CD14-positive monocyte (primary cell): Measurements from ENCODE around the gene SPANXN5. TPM values are rescaled to one million over a fixed set of nuclear protein-coding genes. Genes with fewer than 3 reads are reported as not detected.

Experiments used
- DNase-seq, 3 donors: peaks; one replicate each; pipeline ENCODE4 v3.0.0-alpha.2; 2011 to 2022
- H2AFZ ChIP-seq: 2 replicates; pipeline ENCODE4 v1.6.0; 2012; ENCODE audit warnings: mild to moderate bottlenecking, low read depth, low read length, inconsistent platforms; ENCODE audit not compliant: insufficient read depth, poor library complexity, severe bottlenecking
- H3K27ac ChIP-seq, 2 donors: 1 replicate in 1 of 2; 2 replicates in 1 of 2; pipeline ENCODE4 v1.5.1; 2012 to 2013; ENCODE audit warnings: low read length in 2 of 2, control low read depth in 1 of 2, inconsistent platforms in 1 of 2, low read depth in 1 of 2, mild to moderate bottlenecking in 1 of 2
- H3K27me3 ChIP-seq, 2 donors: one replicate each; pipeline versions ENCODE4 v1.6.0 to v1.6.1; 2011 to 2013; ENCODE audit warnings: low read length in 2 of 2; ENCODE audit not compliant: control insufficient read depth in 2 of 2, insufficient read depth in 2 of 2
- H3K36me3 ChIP-seq, 2 donors: replicated peaks in 1 of 2; 1 replicate in 1 of 2; 2 replicates in 1 of 2; pipeline versions ENCODE4 v1.5.1 to v1.6.1; 2012 to 2013; ENCODE audit warnings: low read length in 2 of 2, control low read depth in 1 of 2, inconsistent platforms in 1 of 2, mild to moderate bottlenecking in 1 of 2; ENCODE audit not compliant: insufficient read depth in 2 of 2, control insufficient read depth in 1 of 2
- H3K4me1 ChIP-seq, 2 donors: 1 replicate in 1 of 2; 2 replicates in 1 of 2; pipeline versions ENCODE4 v1.5.1 to v1.6.1; 2012 to 2013; ENCODE audit warnings: low read length in 2 of 2, control low read depth in 1 of 2, inconsistent platforms in 1 of 2, mild to moderate bottlenecking in 1 of 2, moderate library complexity in 1 of 2; ENCODE audit not compliant: insufficient read depth in 2 of 2, control insufficient read depth in 1 of 2
- H3K4me2 ChIP-seq: replicated peaks from 2 replicates; pipeline ENCODE3; 2012; ENCODE audit warnings: low read length, moderate library complexity, mild to moderate bottlenecking; ENCODE audit not compliant: poor library complexity, severe bottlenecking; ENCODE audit errors: extremely low read depth
- H3K4me3 ChIP-seq, 3 experiments: fragments of 200-600 bp in 1 of 3; sonication (generic) in 1 of 3; replicated peaks in 1 of 3; 1 replicate in 2 of 3; 2 replicates in 1 of 3; pipeline ENCODE4 v1.5.1; 2011 to 2013; ENCODE audit warnings: low read length in 3 of 3, mild to moderate bottlenecking in 3 of 3, control low read depth in 2 of 3, low read depth in 2 of 3, inconsistent platforms in 1 of 3, moderate library complexity in 1 of 3
- H3K79me2 ChIP-seq: 2 replicates; pipeline ENCODE4 v1.6.0; 2012; ENCODE audit warnings: mild to moderate bottlenecking, control low read depth, inconsistent platforms, low read length, moderate library complexity; ENCODE audit not compliant: insufficient read depth
- H3K9ac ChIP-seq: 2 replicates; pipeline ENCODE4 v1.6.0; 2017; ENCODE audit warnings: low read length, mild to moderate bottlenecking; ENCODE audit not compliant: insufficient read depth, poor library complexity, severe bottlenecking
- H3K9me3 ChIP-seq, 2 donors: replicated peaks in 1 of 2; 1 replicate in 1 of 2; 2 replicates in 1 of 2; pipeline versions ENCODE4 v1.5.1 to v1.6.1; 2012 to 2013; ENCODE audit warnings: low read length in 2 of 2, control low read depth in 1 of 2; ENCODE audit not compliant: control insufficient read depth in 1 of 2, insufficient read depth in 1 of 2
- H4K20me1 ChIP-seq: 2 replicates; pipeline ENCODE4 v1.6.0; 2012; ENCODE audit warnings: mild to moderate bottlenecking, low read length, control low read depth, moderate library complexity; ENCODE audit not compliant: insufficient read depth
- H3K27ac Mint-ChIP-seq, 7 donors: one replicate each; pipeline ENCODE4 v1.8.0; 2020; ENCODE audit warnings: mild to moderate bottlenecking in 7 of 7, mixed read lengths in 7 of 7, moderate library complexity in 6 of 7, inconsistent platforms in 2 of 7
- H3K27me3 Mint-ChIP-seq, 3 donors: one replicate each; pipeline ENCODE4 v1.8.0; 2021 to 2022; ENCODE audit warnings: low read depth in 3 of 3, mild to moderate bottlenecking in 3 of 3, mixed read lengths in 3 of 3, moderate library complexity in 3 of 3, inconsistent platforms in 1 of 3
- H3K36me3 Mint-ChIP-seq, 2 donors: one replicate each; pipeline ENCODE4 v1.8.0; 2020; ENCODE audit warnings: mixed read lengths in 2 of 2, inconsistent platforms in 1 of 2, mild to moderate bottlenecking in 1 of 2
- H3K4me1 Mint-ChIP-seq: one replicate; pipeline ENCODE4 v1.8.0; 2020; ENCODE audit warnings: mild to moderate bottlenecking, mixed read lengths
- H3K4me3 Mint-ChIP-seq, 2 donors: one replicate each; pipeline ENCODE4 v1.8.0; 2020; ENCODE audit warnings: mild to moderate bottlenecking in 2 of 2, mixed read lengths in 2 of 2, moderate library complexity in 1 of 2
- H3K9me3 Mint-ChIP-seq, 7 donors: one replicate each; pipeline ENCODE4 v1.8.0; 2020 to 2022; ENCODE audit warnings: mixed read lengths in 7 of 7, mild to moderate bottlenecking in 6 of 7, moderate library complexity in 6 of 7, inconsistent platforms in 2 of 7
- WGBS: methylation state at CpG from one replicate; pipeline ENCODE4 v1.1.5; 2013; ENCODE audit warnings: missing lambda C conversion rate; ENCODE audit not compliant: insufficient coverage; 5-methylcytosine and 5-hydroxymethylcytosine counted together
- intact Hi-C, 2 donors: fragments of 100-400 bp; cut with micrococcal nuclease; formaldehyde crosslinking; loops; one replicate each; pipeline versions ENCODE4 v1.15.0 to v1.15.1; 2023
- polyA plus RNA-seq, 3 donors: library from polyadenylated mRNA; depleted of rRNA in 1 of 3; unstranded in 2 of 3; stranded (reverse) in 1 of 3; fragments of 300-500 nt in 2 of 3; fragments of >200 nt in 1 of 3; fragmentation: Illumina TruSeq in 2 of 3; gene quantifications; 1 replicate in 2 of 3; 2 replicates in 1 of 3; pipeline ENCODE4 v1.2.3, GENCODE V29; 2012 to 2021
- TF ChIP-seq, protein P1 (sequence below): fragments of 200-600 bp; IDR thresholded peaks from one replicate; pipeline ENCODE4 v1.8.0; 2022; ENCODE audit warnings: antibody characterized with exemption, mild to moderate bottlenecking

The SPANXN5 gene
- polyA plus RNA-seq, 3 donors = not detected

DNA sequence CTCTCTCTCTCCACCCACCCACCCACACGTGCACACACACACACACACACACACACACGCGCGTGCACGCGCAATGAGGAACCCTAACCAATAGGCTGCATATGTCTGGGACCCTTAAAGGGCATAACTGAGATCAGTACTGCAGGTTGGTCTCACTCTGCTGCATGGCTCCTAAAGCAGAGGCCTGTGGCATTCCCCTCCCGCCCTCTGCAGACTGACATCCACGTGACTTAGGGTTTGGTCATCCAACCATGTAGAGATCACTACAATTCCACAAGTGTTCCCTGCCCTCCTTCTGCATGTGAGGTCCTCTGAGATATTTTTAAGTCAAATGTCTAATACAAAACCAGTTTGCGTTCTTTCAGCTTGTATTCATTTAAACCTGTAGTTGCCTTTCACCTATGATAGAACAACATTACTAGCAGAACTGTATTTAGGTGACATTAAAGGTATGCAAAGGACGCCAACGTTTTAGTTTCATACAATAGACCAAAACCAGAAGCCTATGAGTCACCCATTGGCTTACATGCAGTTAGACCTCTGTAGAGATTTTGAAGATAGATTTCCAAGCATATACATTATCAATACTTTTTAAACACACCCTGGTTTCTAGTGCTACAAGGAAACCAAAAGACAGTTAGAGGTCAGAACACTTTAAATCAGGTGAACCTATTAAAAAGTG is 24.0 kb upstream of the SPANXN5 start:
- H3K27me3 Mint-ChIP-seq = peaks cover 0 to 23% (median 2%) of the 10 kb centered on the region in 3 donors
- no peak overlapping the region for H3K4me3 ChIP-seq
- no peaks in the 10 kb centered on the region for H3K36me3 ChIP-seq
- H3K9ac ChIP-seq = no peak overlapping the region
- H4K20me1 ChIP-seq = no peaks in the 10 kb centered on the region
- H3K4me3 Mint-ChIP-seq = no peak overlapping the region
- no peaks in the 10 kb centered on the region for H3K4me1 Mint-ChIP-seq
- H3K27ac Mint-ChIP-seq = no peak overlapping the region
- no peak for DNase-seq
- no peaks in the 10 kb centered on the region for H3K79me2 ChIP-seq
- no peak overlapping the region for H3K27ac ChIP-seq
- H3K9me3 Mint-ChIP-seq = peaks cover 0 to 1% (median 0%) of the 10 kb centered on the region in 7 donors
- intact Hi-C loops = no loop called here
- H3K4me1 ChIP-seq = no peaks in the 10 kb centered on the region
- no peak overlapping the region for H2AFZ ChIP-seq
- no peaks in the 10 kb centered on the region for H3K36me3 Mint-ChIP-seq
- no peaks in the 10 kb centered on the region for H3K9me3 ChIP-seq
- no peak overlapping the region for H3K4me2 ChIP-seq
- TF ChIP-seq, protein P1, sequence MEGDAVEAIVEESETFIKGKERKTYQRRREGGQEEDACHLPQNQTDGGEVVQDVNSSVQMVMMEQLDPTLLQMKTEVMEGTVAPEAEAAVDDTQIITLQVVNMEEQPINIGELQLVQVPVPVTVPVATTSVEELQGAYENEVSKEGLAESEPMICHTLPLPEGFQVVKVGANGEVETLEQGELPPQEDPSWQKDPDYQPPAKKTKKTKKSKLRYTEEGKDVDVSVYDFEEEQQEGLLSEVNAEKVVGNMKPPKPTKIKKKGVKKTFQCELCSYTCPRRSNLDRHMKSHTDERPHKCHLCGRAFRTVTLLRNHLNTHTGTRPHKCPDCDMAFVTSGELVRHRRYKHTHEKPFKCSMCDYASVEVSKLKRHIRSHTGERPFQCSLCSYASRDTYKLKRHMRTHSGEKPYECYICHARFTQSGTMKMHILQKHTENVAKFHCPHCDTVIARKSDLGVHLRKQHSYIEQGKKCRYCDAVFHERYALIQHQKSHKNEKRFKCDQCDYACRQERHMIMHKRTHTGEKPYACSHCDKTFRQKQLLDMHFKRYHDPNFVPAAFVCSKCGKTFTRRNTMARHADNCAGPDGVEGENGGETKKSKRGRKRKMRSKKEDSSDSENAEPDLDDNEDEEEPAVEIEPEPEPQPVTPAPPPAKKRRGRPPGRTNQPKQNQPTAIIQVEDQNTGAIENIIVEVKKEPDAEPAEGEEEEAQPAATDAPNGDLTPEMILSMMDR = no peak
- H3K27me3 ChIP-seq = no peaks in the 10 kb centered on the region
- no CpG with 5 or more reads among the region's 11 CpGs for WGBS

DNA sequence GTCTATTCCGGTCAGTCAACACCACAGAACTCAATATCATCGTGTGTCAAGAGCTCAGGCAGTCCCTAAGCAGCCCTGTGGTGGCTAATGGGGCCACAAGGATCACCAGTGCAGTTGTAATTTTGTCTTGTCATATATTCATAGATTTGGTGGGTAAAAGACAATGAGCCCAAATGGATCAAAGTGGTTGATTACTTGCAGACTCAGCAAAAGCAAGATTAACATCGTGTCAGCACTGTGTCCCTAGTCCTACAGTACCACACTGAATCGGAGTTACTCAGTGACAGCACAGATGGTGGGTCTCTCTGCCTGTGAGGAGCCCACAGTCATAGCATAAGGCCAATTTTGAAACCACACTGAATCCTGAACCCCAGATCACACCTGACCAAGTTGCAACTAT is 22.6 kb upstream of the SPANXN5 start:
- H3K4me3 Mint-ChIP-seq = no peak overlapping the region
- peaks cover 0 to 1% (median 0%) of the 10 kb centered on the region in 7 donors for H3K9me3 Mint-ChIP-seq
- H3K27ac Mint-ChIP-seq = no peak overlapping the region
- Histone ChIP-seq H3K27ac (no peak overlapping the region), H4K20me1 (no peaks in the 10 kb centered on the region), H3K4me3 (no peak overlapping the region), H3K79me2 (no peaks in the 10 kb centered on the region), H3K9ac (no peak overlapping the region), H2AFZ (no peak overlapping the region), H3K27me3 (no peaks in the 10 kb centered on the region), H3K36me3 (no peaks in the 10 kb centered on the region), H3K4me1 (no peaks in the 10 kb centered on the region), H3K4me2 (no peak overlapping the region), H3K9me3 (no peaks in the 10 kb centered on the region)
- H3K36me3 Mint-ChIP-seq = no peaks in the 10 kb centered on the region
- WGBS = no CpG with 5 or more reads among the region's 4 CpGs
- no peak for DNase-seq
- peaks cover 0 to 23% (median 2%) of the 10 kb centered on the region in 3 donors for H3K27me3 Mint-ChIP-seq
- TF ChIP-seq, protein P1 = no peak
- H3K4me1 Mint-ChIP-seq = no peaks in the 10 kb centered on the region
- intact Hi-C loops = no loop called here
